DND-41 (cell line): Measurements from ENCODE around the gene CADPS.

Experiments
- EZH2 ChIP-seq: IDR thresholded peaks from 3 replicates; pipeline ENCODE4 v1.6.1; 2012; ENCODE audit warnings: borderline replicate concordance, low read depth, mild to moderate bottlenecking, moderate library complexity, low read length, inconsistent platforms; ENCODE audit not compliant: severe bottlenecking
- TF ChIP-seq, protein P1 (sequence below): IDR thresholded peaks from 2 replicates; pipeline ENCODE4 v1.5.1; 2012; ENCODE audit warnings: borderline replicate concordance, low read length, moderate library complexity, mild to moderate bottlenecking; ENCODE audit not compliant: poor library complexity, severe bottlenecking; ENCODE audit errors: extremely low read depth

DNA sequence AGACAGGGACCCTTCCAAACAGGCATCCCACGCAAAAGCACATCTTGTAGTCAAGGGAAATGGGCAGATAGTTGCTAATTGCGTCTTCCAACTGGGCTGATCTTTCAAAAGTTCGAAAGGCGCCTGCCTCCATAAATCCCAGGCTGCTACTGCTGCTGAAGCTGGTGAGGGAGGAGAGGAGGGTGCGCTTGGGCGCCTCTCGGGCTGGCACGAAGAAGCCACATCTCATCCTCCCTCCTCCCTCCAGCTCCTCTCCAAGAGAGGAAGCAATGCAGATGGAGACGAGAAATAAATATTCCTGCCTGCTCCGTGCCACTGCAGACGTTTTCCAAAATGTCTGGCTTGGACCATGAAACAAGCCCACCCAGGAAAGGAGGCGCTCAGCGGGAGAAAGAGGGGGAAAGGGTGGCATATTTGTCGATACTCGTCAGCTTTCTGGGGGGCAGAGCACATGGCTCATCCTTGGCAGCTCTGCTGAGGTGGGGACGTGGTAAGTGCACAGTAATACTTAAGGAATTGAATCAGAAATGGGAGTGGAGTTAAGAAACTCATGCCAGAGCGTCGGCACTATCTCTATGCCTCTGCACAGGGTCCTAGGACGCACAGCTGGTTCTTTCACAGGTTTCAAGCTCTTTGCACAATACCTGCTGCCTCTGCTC is 413.0 kb downstream of the CADPS start:
- TF ChIP-seq, protein P1, sequence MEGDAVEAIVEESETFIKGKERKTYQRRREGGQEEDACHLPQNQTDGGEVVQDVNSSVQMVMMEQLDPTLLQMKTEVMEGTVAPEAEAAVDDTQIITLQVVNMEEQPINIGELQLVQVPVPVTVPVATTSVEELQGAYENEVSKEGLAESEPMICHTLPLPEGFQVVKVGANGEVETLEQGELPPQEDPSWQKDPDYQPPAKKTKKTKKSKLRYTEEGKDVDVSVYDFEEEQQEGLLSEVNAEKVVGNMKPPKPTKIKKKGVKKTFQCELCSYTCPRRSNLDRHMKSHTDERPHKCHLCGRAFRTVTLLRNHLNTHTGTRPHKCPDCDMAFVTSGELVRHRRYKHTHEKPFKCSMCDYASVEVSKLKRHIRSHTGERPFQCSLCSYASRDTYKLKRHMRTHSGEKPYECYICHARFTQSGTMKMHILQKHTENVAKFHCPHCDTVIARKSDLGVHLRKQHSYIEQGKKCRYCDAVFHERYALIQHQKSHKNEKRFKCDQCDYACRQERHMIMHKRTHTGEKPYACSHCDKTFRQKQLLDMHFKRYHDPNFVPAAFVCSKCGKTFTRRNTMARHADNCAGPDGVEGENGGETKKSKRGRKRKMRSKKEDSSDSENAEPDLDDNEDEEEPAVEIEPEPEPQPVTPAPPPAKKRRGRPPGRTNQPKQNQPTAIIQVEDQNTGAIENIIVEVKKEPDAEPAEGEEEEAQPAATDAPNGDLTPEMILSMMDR, result no peak
- no peak for TF ChIP-seq EZH2
